T-helper 2 cell (primary cell): ENCODE data around the gene SLC2A13.

ENCODE experiments used
- DNase-seq, 5 experiments: peaks; one replicate each; pipeline versions ENCODE4 v3.0.0 to v3.0.0-alpha.2; 2012 to 2022

The SLC2A13 gene

GRCh38 chr12:39990122-39991101 is 115.5 kb downstream of the SLC2A13 start:
- peak in 4 of 5 experiments; percentile 22 to 51 (median 34) for DNase-seq

- no peak for DNase-seq
Observed at GRCh38 chr12:39989501-39989900, 116.4 kb downstream of the SLC2A13 start.

- no peak for DNase-seq
Observed at GRCh38 chr12:39988574-39988973, 117.3 kb downstream of the SLC2A13 start.

GRCh38 chr12:39986674-39987073 is 119.2 kb downstream of the SLC2A13 start:
- DNase-seq: no peak

GRCh38 chr12:39984670-39985069 is 121.2 kb downstream of the SLC2A13 start:
- DNase-seq: no peak

- no peak for DNase-seq
Observed at GRCh38 chr12:39975374-39975918, 130.4 kb downstream of the SLC2A13 start.

GRCh38 chr12:39972119-39972518 is 133.8 kb downstream of the SLC2A13 start:
- no peak for DNase-seq

- DNase-seq: no peak
Observed at GRCh38 chr12:39971348-39971747, 134.5 kb downstream of the SLC2A13 start.

- DNase-seq: no peak
Observed at GRCh38 chr12:39966721-39967120, 139.2 kb downstream of the SLC2A13 start.

GRCh38 chr12:39966256-39966655 is 139.6 kb downstream of the SLC2A13 start:
- DNase-seq: no peak

- DNase-seq: no peak
Observed at GRCh38 chr12:39959467-39959866, 146.4 kb downstream of the SLC2A13 start.

GRCh38 chr12:39959031-39959430 is 146.8 kb downstream of the SLC2A13 start:
- no peak for DNase-seq

GRCh38 chr12:39958377-39958776 is 147.5 kb downstream of the SLC2A13 start:
- peak in 1 of 5 experiments; percentile 1 for DNase-seq

GRCh38 chr12:39956725-39957124 is 149.2 kb downstream of the SLC2A13 start:
- DNase-seq: no peak

GRCh38 chr12:39946361-39947280 is 159.3 kb downstream of the SLC2A13 start:
- DNase-seq: no peak

- DNase-seq: no peak
Observed at GRCh38 chr12:39937119-39937518, 168.8 kb downstream of the SLC2A13 start.

GRCh38 chr12:39935839-39936238 is 170.0 kb downstream of the SLC2A13 start:
- no peak for DNase-seq

GRCh38 chr12:39935275-39935674 is 170.6 kb downstream of the SLC2A13 start:
- no peak for DNase-seq

GRCh38 chr12:39931857-39932256 is 174.0 kb downstream of the SLC2A13 start:
- DNase-seq: no peak

GRCh38 chr12:39931231-39931630 is 174.7 kb downstream of the SLC2A13 start:
- DNase-seq: no peak

- DNase-seq: no peak
Observed at GRCh38 chr12:39930101-39930500, 175.8 kb downstream of the SLC2A13 start.

GRCh38 chr12:39928181-39928899 is 177.5 kb downstream of the SLC2A13 start:
- DNase-seq: no peak
